Ascending aorta (tissue), 2 donors: ENCODE data around the gene KRTAP10-9. TPM values are rescaled to one million over a fixed set of nuclear protein-coding genes. Genes with fewer than 3 reads are reported as not detected.

Experiments used
- DNase-seq, 2 donors: peaks; one replicate each; pipeline ENCODE4 v3.0.0-alpha.2; 2019; ENCODE audit warnings: low spot score in 2 of 2
- H3K27ac ChIP-seq, 2 donors: fragments of 200-600 bp; sonication (generic); one replicate each; pipeline ENCODE4 v1.5.1; 2016 to 2017; ENCODE audit warnings: mild to moderate bottlenecking in 1 of 2
- H3K27me3 ChIP-seq: fragments of 200-600 bp; sonication (generic); one replicate; pipeline ENCODE4 v1.5.1; 2017
- H3K36me3 ChIP-seq, 2 donors: fragments of 200-600 bp; sonication (generic); one replicate each; pipeline ENCODE4 v1.5.1; 2016
- H3K4me1 ChIP-seq, 2 donors: fragments of 200-600 bp; sonication (generic); one replicate each; pipeline ENCODE4 v1.5.1; 2016 to 2017; ENCODE audit warnings: mild to moderate bottlenecking in 1 of 2
- H3K4me3 ChIP-seq, 2 donors: fragments of 200-600 bp; sonication (generic); one replicate each; pipeline ENCODE4 v1.5.1; 2016 to 2017; ENCODE audit warnings: mild to moderate bottlenecking in 1 of 2
- H3K9me3 ChIP-seq, 2 donors: fragments of 200-600 bp; sonication (generic); one replicate each; pipeline ENCODE4 v1.5.1; 2016
- CTCF ChIP-seq, 3 experiments: fragments of 200-600 bp in 2 of 3; fragments of 450-650 bp in 1 of 3; sonication (generic) in 2 of 3; IDR thresholded peaks; one replicate each; pipeline ENCODE4 v1.5.1; 2016 to 2019; ENCODE audit warnings: antibody characterized with exemption in 3 of 3, mild to moderate bottlenecking in 1 of 3, moderate library complexity in 1 of 3
- intact Hi-C: fragments of 100-400 bp; cut with DNase I; formaldehyde crosslinking; loops from one replicate; pipeline ENCODE4 v1.15.1; 2023
- total RNA-seq: library from RNA; depleted of rRNA; stranded (reverse); fragments of >200 nt; gene quantifications from one replicate; pipeline ENCODE4 v1.1.0, GENCODE V29; 2016

The KRTAP10-9 gene
- total RNA-seq, 1 donor from 2014 or later, result not detected

DNA sequence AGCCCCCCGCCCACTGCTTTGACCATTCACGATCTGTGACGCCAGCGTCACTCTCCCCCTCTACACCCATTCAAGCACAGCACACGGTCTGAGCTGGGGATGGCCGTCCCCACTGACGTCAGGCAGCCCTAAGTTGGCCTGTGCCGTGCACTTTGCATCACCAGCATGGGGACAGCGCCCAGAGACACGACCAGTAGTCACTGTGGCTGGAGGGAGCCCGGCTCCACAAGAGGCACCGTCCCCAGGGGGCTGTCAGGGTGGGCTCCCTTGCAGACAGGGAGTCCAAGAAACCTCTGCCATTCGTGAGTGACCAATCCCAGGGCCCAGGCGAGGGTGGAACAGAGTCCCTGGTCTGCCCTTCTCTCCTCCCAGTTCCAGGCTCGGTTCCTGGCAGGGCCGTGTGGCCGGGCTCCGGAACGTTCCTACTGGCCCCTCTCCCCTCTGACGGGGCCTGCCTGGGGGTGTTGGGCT is 12.7 kb upstream of the KRTAP10-9 start:
- H3K9me3 ChIP-seq, result no peaks in the 10 kb centered on the region
- no peak for TF ChIP-seq CTCF (IDR thresholded peaks at IDR 0.05)
- no peak for DNase-seq
- H3K4me3 ChIP-seq, result no peak overlapping the region
- intact Hi-C loops, result no loop called here
- no peaks in the 10 kb centered on the region for H3K36me3 ChIP-seq
- H3K27ac ChIP-seq, result no peak overlapping the region
- H3K4me1 ChIP-seq, result no peaks in the 10 kb centered on the region
- no peaks in the 10 kb centered on the region for H3K27me3 ChIP-seq

GRCh38 chr21:44614961-44615391 is 11.9 kb upstream of the KRTAP10-9 start:
- no peak overlapping the region for H3K4me3 ChIP-seq
- no peak for DNase-seq
- no peaks in the 10 kb centered on the region for H3K27me3 ChIP-seq
- H3K36me3 ChIP-seq, result no peaks in the 10 kb centered on the region
- H3K27ac ChIP-seq, result no peak overlapping the region
- TF ChIP-seq CTCF (IDR thresholded peaks at IDR 0.05), result no peak
- H3K4me1 ChIP-seq, result no peaks in the 10 kb centered on the region
- no peaks in the 10 kb centered on the region for H3K9me3 ChIP-seq
- intact Hi-C loops, result no loop called here

- Histone ChIP-seq H3K4me1 (no peaks in the 10 kb centered on the region), H3K27ac (no peak overlapping the region), H3K9me3 (no peaks in the 10 kb centered on the region), H3K27me3 (no peaks in the 10 kb centered on the region), H3K36me3 (no peaks in the 10 kb centered on the region), H3K4me3 (no peak overlapping the region)
- intact Hi-C loops, result no loop called here
- no peak for DNase-seq
- TF ChIP-seq CTCF (IDR thresholded peaks at IDR 0.05), result no peak
Observed at GRCh38 chr21:44615466-44615865, 11.4 kb upstream of the KRTAP10-9 start.

GRCh38 chr21:44615911-44616590 is 10.8 kb upstream of the KRTAP10-9 start:
- no peaks in the 10 kb centered on the region for H3K4me1 ChIP-seq
- no peaks in the 10 kb centered on the region for H3K9me3 ChIP-seq
- no peaks in the 10 kb centered on the region for H3K36me3 ChIP-seq
- H3K27me3 ChIP-seq, result no peaks in the 10 kb centered on the region
- no peak for TF ChIP-seq CTCF (IDR thresholded peaks at IDR 0.05)
- H3K4me3 ChIP-seq, result no peak overlapping the region
- no peak overlapping the region for H3K27ac ChIP-seq
- intact Hi-C loops, result no loop called here
- DNase-seq, result no peak

- TF ChIP-seq CTCF (IDR thresholded peaks at IDR 0.05), result no peak
- H3K27ac ChIP-seq, result no peak overlapping the region
- H3K9me3 ChIP-seq, result no peaks in the 10 kb centered on the region
- no peaks in the 10 kb centered on the region for H3K27me3 ChIP-seq
- no peak for DNase-seq
- no peaks in the 10 kb centered on the region for H3K4me1 ChIP-seq
- H3K4me3 ChIP-seq, result no peak overlapping the region
- intact Hi-C loops, result no loop called here
- no peaks in the 10 kb centered on the region for H3K36me3 ChIP-seq
Observed at GRCh38 chr21:44616591-44616926, 10.3 kb upstream of the KRTAP10-9 start.

GRCh38 chr21:44617071-44617501 is 9.8 kb upstream of the KRTAP10-9 start:
- intact Hi-C loops, result no loop called here
- no peak for TF ChIP-seq CTCF (IDR thresholded peaks at IDR 0.05)
- no peak for DNase-seq
- H3K27ac ChIP-seq, result no peak overlapping the region
- no peak overlapping the region for H3K4me3 ChIP-seq
- H3K36me3 ChIP-seq, result no peaks in the 10 kb centered on the region
- H3K27me3 ChIP-seq, result no peaks in the 10 kb centered on the region
- no peaks in the 10 kb centered on the region for H3K9me3 ChIP-seq
- H3K4me1 ChIP-seq, result no peaks in the 10 kb centered on the region
